ENCODE results near the gene KIDINS220.

KIDINS220 gene

DNA sequence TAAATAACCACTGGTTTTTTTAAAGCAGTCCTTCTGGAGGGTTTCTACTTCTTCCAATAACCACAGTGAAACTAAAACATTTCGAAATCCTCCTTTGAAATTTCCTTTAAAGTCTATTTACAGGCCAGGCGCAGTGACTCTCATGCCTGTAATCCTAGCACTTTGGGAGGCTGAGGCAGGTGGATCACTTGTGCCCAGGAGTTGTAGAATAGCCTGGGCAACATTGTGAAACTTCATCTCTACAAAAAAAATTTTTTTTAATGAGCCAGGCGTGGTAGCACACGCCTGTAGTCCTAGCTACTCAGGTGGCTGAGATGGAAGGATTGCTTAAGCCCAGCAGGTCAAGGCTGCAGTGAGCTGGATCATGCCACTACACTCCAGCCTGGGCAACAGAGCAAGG lies 15.2 kb downstream of the KIDINS220 start:
- H2AFZ ChIP-seq (ENCODE audit: low read depth, low read length): no peak overlapping the region
- no peak overlapping the region for H3K4me3 ChIP-seq (ENCODE audit: low read depth in 1 of 2, low read length in 2 of 2)
- no peak overlapping the region for H3K9ac ChIP-seq (ENCODE audit: low read depth, low read length)
- peaks cover under 1% of the 10 kb centered on the region; the same call in 1 of the 2 replicates for H3K79me2 ChIP-seq (ENCODE audit: insufficient read depth, low read length)
- H4K20me1 ChIP-seq (ENCODE audit: insufficient read depth, low read length): peaks cover 6% of the 10 kb centered on the region; the same call in 1 of the 2 replicates
- no peaks in the 10 kb centered on the region for H3K9me3 ChIP-seq (ENCODE audit: insufficient read depth, low read length, severe bottlenecking)
- no peak for TF ChIP-seq EZH2 (IDR thresholded peaks at IDR 0.05; ENCODE audit: borderline replicate concordance, low read depth, low read length, severe bottlenecking)
- TF ChIP-seq, protein P1, sequence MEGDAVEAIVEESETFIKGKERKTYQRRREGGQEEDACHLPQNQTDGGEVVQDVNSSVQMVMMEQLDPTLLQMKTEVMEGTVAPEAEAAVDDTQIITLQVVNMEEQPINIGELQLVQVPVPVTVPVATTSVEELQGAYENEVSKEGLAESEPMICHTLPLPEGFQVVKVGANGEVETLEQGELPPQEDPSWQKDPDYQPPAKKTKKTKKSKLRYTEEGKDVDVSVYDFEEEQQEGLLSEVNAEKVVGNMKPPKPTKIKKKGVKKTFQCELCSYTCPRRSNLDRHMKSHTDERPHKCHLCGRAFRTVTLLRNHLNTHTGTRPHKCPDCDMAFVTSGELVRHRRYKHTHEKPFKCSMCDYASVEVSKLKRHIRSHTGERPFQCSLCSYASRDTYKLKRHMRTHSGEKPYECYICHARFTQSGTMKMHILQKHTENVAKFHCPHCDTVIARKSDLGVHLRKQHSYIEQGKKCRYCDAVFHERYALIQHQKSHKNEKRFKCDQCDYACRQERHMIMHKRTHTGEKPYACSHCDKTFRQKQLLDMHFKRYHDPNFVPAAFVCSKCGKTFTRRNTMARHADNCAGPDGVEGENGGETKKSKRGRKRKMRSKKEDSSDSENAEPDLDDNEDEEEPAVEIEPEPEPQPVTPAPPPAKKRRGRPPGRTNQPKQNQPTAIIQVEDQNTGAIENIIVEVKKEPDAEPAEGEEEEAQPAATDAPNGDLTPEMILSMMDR (IDR thresholded peaks at IDR 0.05; ENCODE audit: borderline replicate concordance, extremely low read depth, low read length, poor library complexity, severe bottlenecking): no peak
- ATAC-seq (ENCODE audit: insufficient read depth, low read depth) (no peak), DNase-seq (no peak)
- no peaks in the 10 kb centered on the region for H3K27me3 ChIP-seq (ENCODE audit: insufficient read depth, low read length, poor library complexity)
- no peaks in the 10 kb centered on the region for H3K4me1 ChIP-seq (ENCODE audit: insufficient read depth, low read length)
- no peak overlapping the region for H3K27ac ChIP-seq (ENCODE audit: low read length)
- H3K4me2 ChIP-seq (ENCODE audit: insufficient read depth, low read length): no peak overlapping the region
- peaks cover 34% of the 10 kb centered on the region for H3K36me3 ChIP-seq (ENCODE audit: insufficient read depth, low read length)

DNA sequence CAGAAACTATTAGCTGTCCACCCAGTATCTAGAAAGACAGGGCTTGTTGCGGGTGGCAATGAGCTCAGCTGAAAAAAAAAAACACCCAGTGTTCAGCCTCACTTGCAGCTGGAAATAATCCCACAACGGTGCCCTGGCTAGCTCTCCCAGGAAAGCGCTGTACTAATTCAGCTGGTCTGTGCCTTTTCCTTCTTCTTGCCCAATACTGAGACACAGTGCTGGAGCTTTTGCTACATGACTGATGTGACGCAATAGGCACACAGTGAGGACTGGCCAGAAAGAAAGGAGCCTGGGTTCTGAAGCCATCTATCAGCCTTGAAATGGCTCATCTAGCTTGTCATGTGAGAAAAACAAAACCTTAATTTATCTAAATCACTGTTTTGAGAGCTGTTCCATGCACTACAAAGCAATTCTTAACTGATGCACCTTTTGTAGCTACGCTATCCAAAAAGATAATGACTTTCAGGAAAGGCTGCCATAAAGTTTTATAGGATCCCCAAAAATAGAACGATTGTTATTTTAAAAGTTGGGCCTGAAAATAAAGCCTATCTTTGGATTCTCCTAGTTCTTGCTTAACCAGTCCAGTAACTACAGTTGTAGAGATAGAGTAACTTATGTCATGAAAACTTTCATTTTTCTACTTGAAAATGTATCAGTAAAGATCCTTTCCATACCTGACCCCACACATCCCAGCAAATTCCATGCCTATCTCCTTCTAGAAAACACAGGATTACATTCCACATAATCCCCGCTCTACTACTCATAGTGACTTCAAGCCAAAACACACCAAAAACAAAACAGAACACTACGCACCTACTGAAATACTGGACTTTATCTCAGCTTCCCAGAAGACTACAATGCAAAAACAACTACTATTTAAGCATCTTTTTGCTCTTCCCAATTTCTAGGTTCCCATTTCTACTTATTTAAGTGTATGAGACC lies 15.9 kb downstream of the KIDINS220 start:
- H3K4me3 ChIP-seq (ENCODE audit: low read depth in 1 of 2, low read length in 2 of 2): no peak overlapping the region
- H4K20me1 ChIP-seq (ENCODE audit: insufficient read depth, low read length): peaks cover 5% of the 10 kb centered on the region; the same call in 1 of the 2 replicates
- TF ChIP-seq, protein P1 (IDR thresholded peaks at IDR 0.05; ENCODE audit: borderline replicate concordance, extremely low read depth, low read length, poor library complexity, severe bottlenecking): no peak
- TF ChIP-seq EZH2 (IDR thresholded peaks at IDR 0.05; ENCODE audit: borderline replicate concordance, low read depth, low read length, severe bottlenecking): no peak
- H3K27ac ChIP-seq (ENCODE audit: low read length): no peak overlapping the region
- H2AFZ ChIP-seq (ENCODE audit: low read depth, low read length): no peak overlapping the region
- ATAC-seq (ENCODE audit: insufficient read depth, low read depth) (no peak), DNase-seq (no peak)
- H3K4me2 ChIP-seq (ENCODE audit: insufficient read depth, low read length): no peak overlapping the region
- H3K36me3 ChIP-seq (ENCODE audit: insufficient read depth, low read length): peaks cover 38% of the 10 kb centered on the region
- H3K27me3 ChIP-seq (ENCODE audit: insufficient read depth, low read length, poor library complexity): no peaks in the 10 kb centered on the region
- H3K9ac ChIP-seq (ENCODE audit: low read depth, low read length): no peak overlapping the region
- H3K4me1 ChIP-seq (ENCODE audit: insufficient read depth, low read length): no peaks in the 10 kb centered on the region
- H3K79me2 ChIP-seq (ENCODE audit: insufficient read depth, low read length): no peaks in the 10 kb centered on the region
- no peaks in the 10 kb centered on the region for H3K9me3 ChIP-seq (ENCODE audit: insufficient read depth, low read length, severe bottlenecking)

DNA sequence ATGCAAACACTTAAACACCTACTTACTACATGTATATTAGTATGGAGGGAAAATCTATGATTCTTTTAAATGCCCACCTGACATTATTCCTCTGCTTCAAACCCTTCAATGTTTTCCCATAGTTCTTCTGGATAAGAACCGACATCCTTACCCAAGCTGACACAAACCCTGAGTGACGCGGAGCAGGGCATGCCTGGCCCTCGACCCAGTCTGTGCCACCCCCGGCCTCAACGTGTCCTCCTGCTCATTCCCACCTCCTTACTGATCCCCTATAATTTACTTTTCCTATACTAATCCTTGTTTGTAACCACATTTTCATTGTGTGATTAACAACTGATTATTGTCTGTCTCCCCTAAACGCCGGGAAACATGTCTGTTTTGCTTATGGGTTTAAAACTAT lies 17.5 kb downstream of the KIDINS220 start:
- Histone ChIP-seq H3K9ac (ENCODE audit: low read depth, low read length) (no peak overlapping the region), H3K27ac (ENCODE audit: low read length) (no peak overlapping the region), H3K9me3 (ENCODE audit: insufficient read depth, low read length, severe bottlenecking) (no peaks in the 10 kb centered on the region), H2AFZ (ENCODE audit: low read depth, low read length) (no peak overlapping the region), H3K4me3 (ENCODE audit: low read depth in 1 of 2, low read length in 2 of 2) (no peak overlapping the region), H3K79me2 (ENCODE audit: insufficient read depth, low read length) (no peaks in the 10 kb centered on the region), H4K20me1 (ENCODE audit: insufficient read depth, low read length) (peaks cover 5% of the 10 kb centered on the region; the same call in 1 of the 2 replicates), H3K4me1 (ENCODE audit: insufficient read depth, low read length) (no peaks in the 10 kb centered on the region), H3K36me3 (ENCODE audit: insufficient read depth, low read length) (peaks cover 41% of the 10 kb centered on the region), H3K4me2 (ENCODE audit: insufficient read depth, low read length) (no peak overlapping the region), H3K27me3 (ENCODE audit: insufficient read depth, low read length, poor library complexity) (no peaks in the 10 kb centered on the region)
- TF ChIP-seq, protein P1 (IDR thresholded peaks at IDR 0.05; ENCODE audit: borderline replicate concordance, extremely low read depth, low read length, poor library complexity, severe bottlenecking): no peak
- no peak for TF ChIP-seq EZH2 (IDR thresholded peaks at IDR 0.05; ENCODE audit: borderline replicate concordance, low read depth, low read length, severe bottlenecking)
- no peak for DNase-seq
- ATAC-seq (ENCODE audit: insufficient read depth, low read depth): no peak
